Neural progenitor cell (in vitro differentiated cells): ENCODE results near the gene ATP13A3. TPM values are rescaled to one million over a fixed set of nuclear protein-coding genes. Genes with fewer than 3 reads are reported as not detected.
A peak's percentile ranks its signal among the peaks of the same experiment; 100 is the strongest.

Experiments
- DNase-seq: peaks from one replicate; pipeline ENCODE4 v3.0.0-alpha.2; 2016; ENCODE audit warnings: low spot score
- H2AFZ ChIP-seq: fragments of 200-600 bp; sonication (generic); replicated peaks from 2 replicates; pipeline ENCODE4 v1.6.1; 2016; ENCODE audit warnings: antibody characterized with exemption
- H3F3A ChIP-seq: fragments of 200-600 bp; sonication (generic); 2 replicates; pipeline ENCODE4 v1.6.1; 2016; ENCODE audit warnings: antibody characterized with exemption, low read depth
- H3K27ac ChIP-seq: fragments of 200-600 bp; sonication (generic); 2 replicates; pipeline ENCODE4 v1.5.1; 2016; ENCODE audit warnings: mild to moderate bottlenecking
- H3K27me3 ChIP-seq: fragments of 200-600 bp; sonication (generic); 2 replicates; pipeline ENCODE4 v1.6.1; 2016; ENCODE audit warnings: mild to moderate bottlenecking, moderate library complexity
- H3K36me3 ChIP-seq: fragments of 200-600 bp; sonication (generic); 2 replicates; pipeline ENCODE4 v1.5.1; 2016
- H3K4me1 ChIP-seq: fragments of 200-600 bp; sonication (generic); 2 replicates; pipeline ENCODE4 v1.6.1; 2016; ENCODE audit warnings: mixed run types
- H3K4me2 ChIP-seq: fragments of 200-600 bp; sonication (generic); 2 replicates; pipeline ENCODE4 v1.6.1; 2016
- H3K4me3 ChIP-seq: fragments of 200-600 bp; sonication (generic); 2 replicates; pipeline ENCODE4 v1.5.1; 2016
- H3K79me2 ChIP-seq: fragments of 200-600 bp; sonication (generic); 2 replicates; pipeline ENCODE4 v1.6.1; 2016; ENCODE audit warnings: low read depth
- H3K9ac ChIP-seq: fragments of 200-600 bp; sonication (generic); 2 replicates; pipeline ENCODE4 v1.6.1; 2016
- H3K9me3 ChIP-seq: fragments of 200-600 bp; sonication (generic); 2 replicates; pipeline ENCODE4 v1.5.1; 2016; ENCODE audit warnings: low read depth
- H4K20me1 ChIP-seq: fragments of 200-600 bp; sonication (generic); 2 replicates; pipeline ENCODE4 v1.6.1; 2016; ENCODE audit warnings: low read depth
- H3K27ac Mint-ChIP-seq: 3 replicates; pipeline ENCODE4 v1.8.0; 2021; ENCODE audit warnings: mixed read lengths
- H3K27me3 Mint-ChIP-seq: 2 replicates; pipeline ENCODE4 v1.8.0; 2022; ENCODE audit warnings: low read depth, mild to moderate bottlenecking, inconsistent platforms, moderate library complexity, mixed read lengths; ENCODE audit not compliant: insufficient read depth
- H3K36me3 Mint-ChIP-seq: 3 replicates; pipeline ENCODE4 v1.8.0; 2021; ENCODE audit warnings: mixed read lengths
- H3K4me1 Mint-ChIP-seq: 3 replicates; pipeline ENCODE4 v1.8.0; 2021; ENCODE audit warnings: mixed read lengths
- H3K4me3 Mint-ChIP-seq: 3 replicates; pipeline ENCODE4 v1.8.0; 2021; ENCODE audit warnings: mild to moderate bottlenecking, moderate library complexity, mixed read lengths
- H3K9me3 Mint-ChIP-seq: 3 replicates; pipeline ENCODE4 v1.8.0; 2020; ENCODE audit warnings: mixed read lengths
- EZH2 ChIP-seq: fragments of 200-600 bp; sonication (generic); IDR thresholded peaks from 2 replicates; pipeline ENCODE4 v1.6.1; 2017; ENCODE audit warnings: antibody characterized with exemption, mild to moderate bottlenecking, moderate library complexity
- EZH2phosphoT487 ChIP-seq: fragments of 200-600 bp; sonication (generic); IDR thresholded peaks from 2 replicates; pipeline ENCODE4 v1.6.1; 2017; ENCODE audit warnings: antibody characterized with exemption
- total RNA-seq: library from RNA; depleted of rRNA; stranded (reverse); fragments of >200 nt; gene quantifications from 2 replicates; pipeline ENCODE4 v1.2.3, GENCODE V29; 2015; ENCODE audit warnings: low replicate concordance
- TF ChIP-seq, protein P1 (sequence below): fragments of 200-600 bp; sonication (generic); IDR thresholded peaks from 2 replicates; pipeline ENCODE4 v1.5.1; 2017; ENCODE audit warnings: antibody characterized with exemption, mild to moderate bottlenecking

Gene ATP13A3
- total RNA-seq, 1 donor from 2014 or later, result 105 TPM

DNA sequence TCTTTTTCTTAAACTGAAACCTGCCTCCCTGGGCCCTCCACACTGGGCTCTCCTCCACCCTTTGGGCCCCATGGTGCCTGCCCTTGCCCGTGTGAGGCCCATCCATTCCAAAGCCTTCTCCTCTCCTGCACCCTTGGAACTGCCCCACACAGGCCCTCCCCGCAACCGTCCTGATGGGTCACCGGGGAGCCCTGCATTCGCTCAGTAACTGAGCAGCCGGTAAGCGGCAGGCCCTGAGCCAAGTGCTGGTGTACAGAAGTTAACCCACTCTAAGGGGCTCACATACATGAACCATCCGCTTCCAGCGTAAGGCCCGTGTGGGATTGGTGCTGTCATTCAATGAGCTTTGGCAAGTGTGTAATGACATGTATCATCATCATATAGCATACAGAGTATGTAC is 111.9 kb downstream of the ATP13A3 start:
- Mint-ChIP-seq H3K9me3 (no peaks in the 10 kb centered on the region), H3K4me1 (peaks cover 44% of the 10 kb centered on the region), H3K27ac (peak overlapping the region; percentile 93), H3K4me3 (no peak overlapping the region), H3K27me3 (peaks cover 19% of the 10 kb centered on the region), H3K36me3 (no peaks in the 10 kb centered on the region)
- H3K27me3 ChIP-seq, result peaks cover 3% of the 10 kb centered on the region
- no peaks in the 10 kb centered on the region for H4K20me1 ChIP-seq
- no peak for DNase-seq
- H3K4me3 ChIP-seq, result no peak overlapping the region
- H3K36me3 ChIP-seq, result no peaks in the 10 kb centered on the region
- no peaks in the 10 kb centered on the region for H3K9me3 ChIP-seq
- TF ChIP-seq, protein P1, sequence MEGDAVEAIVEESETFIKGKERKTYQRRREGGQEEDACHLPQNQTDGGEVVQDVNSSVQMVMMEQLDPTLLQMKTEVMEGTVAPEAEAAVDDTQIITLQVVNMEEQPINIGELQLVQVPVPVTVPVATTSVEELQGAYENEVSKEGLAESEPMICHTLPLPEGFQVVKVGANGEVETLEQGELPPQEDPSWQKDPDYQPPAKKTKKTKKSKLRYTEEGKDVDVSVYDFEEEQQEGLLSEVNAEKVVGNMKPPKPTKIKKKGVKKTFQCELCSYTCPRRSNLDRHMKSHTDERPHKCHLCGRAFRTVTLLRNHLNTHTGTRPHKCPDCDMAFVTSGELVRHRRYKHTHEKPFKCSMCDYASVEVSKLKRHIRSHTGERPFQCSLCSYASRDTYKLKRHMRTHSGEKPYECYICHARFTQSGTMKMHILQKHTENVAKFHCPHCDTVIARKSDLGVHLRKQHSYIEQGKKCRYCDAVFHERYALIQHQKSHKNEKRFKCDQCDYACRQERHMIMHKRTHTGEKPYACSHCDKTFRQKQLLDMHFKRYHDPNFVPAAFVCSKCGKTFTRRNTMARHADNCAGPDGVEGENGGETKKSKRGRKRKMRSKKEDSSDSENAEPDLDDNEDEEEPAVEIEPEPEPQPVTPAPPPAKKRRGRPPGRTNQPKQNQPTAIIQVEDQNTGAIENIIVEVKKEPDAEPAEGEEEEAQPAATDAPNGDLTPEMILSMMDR, result no peak
- no peak for TF ChIP-seq EZH2
- TF ChIP-seq EZH2phosphoT487, result no peak
- no peak overlapping the region for H3K4me2 ChIP-seq
- no peaks in the 10 kb centered on the region for H3K79me2 ChIP-seq
- no peak overlapping the region for H3K9ac ChIP-seq
- H3F3A ChIP-seq, result peaks cover 34% of the 10 kb centered on the region
- peaks cover 36% of the 10 kb centered on the region for H3K4me1 ChIP-seq
- H3K27ac ChIP-seq, result no peak overlapping the region
- no peak overlapping the region for H2AFZ ChIP-seq

DNA sequence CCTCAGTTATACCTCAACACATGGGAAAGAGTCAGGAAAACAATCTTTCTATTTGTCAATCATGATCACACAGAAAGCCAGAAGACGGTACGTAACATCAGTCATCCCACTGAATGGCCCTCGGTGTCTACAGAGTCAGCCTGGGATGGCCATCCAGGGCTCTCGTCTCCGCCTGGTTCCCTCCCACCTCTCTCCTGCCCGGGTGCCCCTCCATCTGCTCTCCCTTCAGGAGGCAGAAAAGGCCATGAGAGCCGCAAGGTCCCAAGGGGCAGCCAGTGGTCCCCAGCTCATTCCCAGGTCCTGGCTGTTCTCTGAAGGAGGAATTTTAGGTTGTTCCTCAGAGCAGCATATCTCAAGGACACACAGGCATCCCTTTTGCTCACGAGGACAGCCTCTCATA is 112.9 kb downstream of the ATP13A3 start:
- H2AFZ ChIP-seq, result no peak overlapping the region
- no peak overlapping the region for H3K4me3 ChIP-seq
- no peaks in the 10 kb centered on the region for H3K79me2 ChIP-seq
- no peak overlapping the region for H3K4me2 ChIP-seq
- no peak overlapping the region for H3K27ac Mint-ChIP-seq
- peaks cover 30% of the 10 kb centered on the region for H3F3A ChIP-seq
- DNase-seq, result no peak
- peaks cover 19% of the 10 kb centered on the region for H3K27me3 Mint-ChIP-seq
- no peaks in the 10 kb centered on the region for H3K9me3 Mint-ChIP-seq
- no peaks in the 10 kb centered on the region for H4K20me1 ChIP-seq
- H3K4me3 Mint-ChIP-seq, result no peak overlapping the region
- H3K4me1 ChIP-seq, result peaks cover 39% of the 10 kb centered on the region
- H3K27ac ChIP-seq, result no peak overlapping the region
- TF ChIP-seq EZH2 (no peak), EZH2phosphoT487 (no peak)
- TF ChIP-seq, protein P1, result no peak
- no peaks in the 10 kb centered on the region for H3K9me3 ChIP-seq
- peaks cover 46% of the 10 kb centered on the region for H3K4me1 Mint-ChIP-seq
- no peak overlapping the region for H3K9ac ChIP-seq
- H3K36me3 ChIP-seq, result no peaks in the 10 kb centered on the region
- no peaks in the 10 kb centered on the region for H3K36me3 Mint-ChIP-seq
- H3K27me3 ChIP-seq, result peaks cover 11% of the 10 kb centered on the region

DNA sequence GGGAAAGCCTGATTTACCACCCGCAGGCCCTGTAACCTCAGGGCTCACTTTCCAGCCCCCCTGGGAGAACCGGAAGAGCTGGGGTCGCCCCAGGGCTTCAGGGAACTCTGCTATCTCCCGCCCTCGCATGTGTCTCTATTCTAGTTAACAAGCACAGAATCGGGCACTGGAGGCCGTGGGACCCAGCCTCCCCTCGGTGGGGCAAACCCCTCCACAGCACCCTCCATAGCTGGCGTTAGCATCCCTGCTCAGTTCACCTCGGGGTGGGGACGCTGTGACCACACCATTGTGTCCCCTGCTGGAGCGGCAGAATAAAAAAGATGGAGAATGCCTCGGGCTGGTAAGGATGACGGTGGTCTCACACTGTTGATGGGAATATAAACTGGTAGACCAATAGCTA is 113.8 kb downstream of the ATP13A3 start:
- H4K20me1 ChIP-seq, result no peaks in the 10 kb centered on the region
- H3K4me2 ChIP-seq, result no peak overlapping the region
- H3K36me3 ChIP-seq, result no peaks in the 10 kb centered on the region
- H3K9me3 Mint-ChIP-seq, result no peaks in the 10 kb centered on the region
- H3K4me3 ChIP-seq, result no peak overlapping the region
- no peak overlapping the region for H3K27ac Mint-ChIP-seq
- H3K4me1 ChIP-seq, result peaks cover 44% of the 10 kb centered on the region
- no peak overlapping the region for H2AFZ ChIP-seq
- peaks cover 12% of the 10 kb centered on the region for H3K27me3 ChIP-seq
- H3K79me2 ChIP-seq, result no peaks in the 10 kb centered on the region
- no peaks in the 10 kb centered on the region for H3K36me3 Mint-ChIP-seq
- H3K9me3 ChIP-seq, result no peaks in the 10 kb centered on the region
- no peak overlapping the region for H3K9ac ChIP-seq
- H3F3A ChIP-seq, result peaks cover 30% of the 10 kb centered on the region
- DNase-seq, result no peak
- H3K27ac ChIP-seq, result no peak overlapping the region
- H3K4me3 Mint-ChIP-seq, result no peak overlapping the region
- H3K27me3 Mint-ChIP-seq, result peaks cover 23% of the 10 kb centered on the region
- H3K4me1 Mint-ChIP-seq, result peaks cover 49% of the 10 kb centered on the region
- no peak for TF ChIP-seq EZH2
- TF ChIP-seq EZH2phosphoT487, result no peak
- TF ChIP-seq, protein P1, result no peak
